WTC11 (cell line): Measurements from ENCODE around the gene KLHL29. TPM values are rescaled to one million over a fixed set of nuclear protein-coding genes. Genes with fewer than 3 reads are reported as not detected.
A peak's percentile ranks its signal among the peaks of the same experiment; 100 is the strongest.

Experiments
- ATAC-seq: fragments of 200-7000 bp; cut with Tn5 transposase; 2 replicates; pipeline ENCODE4 v1.10.0; 2021; ENCODE audit warnings: mild to moderate bottlenecking, moderate library complexity
- CTCF ChIA-PET: fragments of 300-600 bp; sonication (Branson Sonifier 250); formaldehyde crosslinking; loops from one replicate; lab custom pipeline; 2021; ENCODE audit warnings: antibody characterized with exemption; lab: Charles Lee
- POLR2A ChIA-PET: fragments of 350-600 bp; sonication (Branson Sonifier 250); formaldehyde crosslinking; loops from one replicate; lab custom pipeline; 2021; ENCODE audit warnings: antibody characterized with exemption; lab: Charles Lee
- DNase-seq: peaks from one replicate; pipeline ENCODE4 v3.0.0; 2021; ENCODE audit warnings: low spot score
- H3K27ac Mint-ChIP-seq: 2 replicates; pipeline ENCODE4 v1.8.0; 2021; ENCODE audit warnings: mixed read lengths
- H3K27me3 Mint-ChIP-seq: 2 replicates; pipeline ENCODE4 v1.8.0; 2021; ENCODE audit warnings: low read depth, mild to moderate bottlenecking, moderate library complexity, mixed read lengths
- H3K36me3 Mint-ChIP-seq: 2 replicates; pipeline ENCODE4 v1.8.0; 2021; ENCODE audit warnings: mixed read lengths
- H3K4me1 Mint-ChIP-seq: 2 replicates; pipeline ENCODE4 v1.8.0; 2022; ENCODE audit warnings: mixed read lengths
- H3K4me3 Mint-ChIP-seq: 2 replicates; pipeline ENCODE4 v1.8.0; 2021; ENCODE audit warnings: mild to moderate bottlenecking, moderate library complexity, mixed read lengths
- H3K9me3 Mint-ChIP-seq: 2 replicates; pipeline ENCODE4 v1.8.0; 2021; ENCODE audit warnings: mixed read lengths
- ATF2 ChIP-seq: sonication (generic); formaldehyde crosslinking; IDR thresholded peaks from 2 replicates; pipeline ENCODE4 v1.8.1; 2022; ENCODE audit warnings: low read depth, missing genetic modification reagents, borderline replicate concordance
- E2F1 ChIP-seq: sonication (generic); formaldehyde crosslinking; IDR thresholded peaks from 2 replicates; pipeline ENCODE4 v1.8.0; 2022; ENCODE audit warnings: mild to moderate bottlenecking, missing genetic modification reagents
- ETV6 ChIP-seq: sonication (generic); formaldehyde crosslinking; IDR thresholded peaks from 2 replicates; pipeline ENCODE4 v1.8.1; 2022; ENCODE audit warnings: mild to moderate bottlenecking, missing genetic modification reagents
- GRHL2 ChIP-seq: fragments of 250-450 bp; sonication (Bioruptor Pico); IDR thresholded peaks from 2 replicates; pipeline ENCODE4 v1.8.0; 2022; ENCODE audit warnings: mild to moderate bottlenecking, moderate library complexity; ENCODE audit not compliant: insufficient replicate concordance, severe bottlenecking
- IRF2 ChIP-seq: sonication (generic); formaldehyde crosslinking; IDR thresholded peaks from 2 replicates; pipeline ENCODE4 v1.8.0; 2022; ENCODE audit warnings: low read depth, missing genetic modification reagents, borderline replicate concordance
- JAZF1 ChIP-seq: fragments of 250-450 bp; sonication (Bioruptor Pico); IDR thresholded peaks from 2 replicates; pipeline ENCODE4 v1.9.0; 2021; ENCODE audit warnings: moderate library complexity, mild to moderate bottlenecking, inconsistent platforms
- MXD4 ChIP-seq: fragments of 250-450 bp; sonication (Bioruptor Pico); IDR thresholded peaks from 2 replicates; pipeline ENCODE4 v1.8.0; 2021; ENCODE audit warnings: mild to moderate bottlenecking, moderate library complexity, borderline replicate concordance
- NFATC4 ChIP-seq: fragments of 250-450 bp; sonication (Bioruptor Pico); IDR thresholded peaks from 2 replicates; pipeline ENCODE4 v1.9.0; 2021; ENCODE audit warnings: mild to moderate bottlenecking
- OVOL2 ChIP-seq: fragments of 250-450 bp; sonication (Bioruptor Pico); IDR thresholded peaks from 2 replicates; pipeline ENCODE4 v1.9.0; 2021; ENCODE audit warnings: mild to moderate bottlenecking, borderline replicate concordance
- RORB ChIP-seq: fragments of 250-450 bp; sonication (Bioruptor Pico); IDR thresholded peaks from 2 replicates; pipeline ENCODE4 v1.9.0; 2021; ENCODE audit warnings: mild to moderate bottlenecking
- SMAD3 ChIP-seq: sonication (generic); formaldehyde crosslinking; IDR thresholded peaks from 2 replicates; pipeline ENCODE4 v1.8.0; 2022; ENCODE audit warnings: missing genetic modification reagents, mild to moderate bottlenecking, borderline replicate concordance
- ZNF138 ChIP-seq: sonication (generic); formaldehyde crosslinking; conservative IDR thresholded peaks from 2 replicates; pipeline ENCODE4 v1.8.1; 2022; ENCODE audit warnings: mild to moderate bottlenecking, moderate library complexity, missing genetic modification reagents
- ZNF425 ChIP-seq: fragments of 250-450 bp; sonication (Bioruptor Pico); conservative IDR thresholded peaks from 2 replicates; pipeline ENCODE4 v1.9.0; 2021; ENCODE audit warnings: mild to moderate bottlenecking
- ZNF671 ChIP-seq: fragments of 250-450 bp; sonication (Bioruptor Pico); IDR thresholded peaks from 2 replicates; pipeline ENCODE4 v1.8.0; 2021; ENCODE audit warnings: mild to moderate bottlenecking
- total RNA-seq: library from RNA; stranded (reverse); gene quantifications from 3 replicates; pipeline ENCODE4 v1.2.3, GENCODE V29; 2021
- TF ChIP-seq, protein P1 (sequence below): fragments of 250-450 bp; sonication (Bioruptor Pico); IDR thresholded peaks from 2 replicates; pipeline ENCODE4 v1.9.0; 2021; ENCODE audit warnings: mild to moderate bottlenecking
- TF ChIP-seq, protein P2 (sequence below): sonication (generic); formaldehyde crosslinking; IDR thresholded peaks from 2 replicates; pipeline ENCODE4 v1.8.1; 2023; ENCODE audit warnings: mild to moderate bottlenecking, missing genetic modification reagents
- TF ChIP-seq, protein P3 (sequence below): sonication (generic); formaldehyde crosslinking; IDR thresholded peaks from 2 replicates; pipeline ENCODE4 v1.8.0; 2022; ENCODE audit warnings: missing genetic modification reagents

KLHL29 gene
- total RNA-seq, 1 experiment from 2014 or later, result 7.1 TPM

DNA sequence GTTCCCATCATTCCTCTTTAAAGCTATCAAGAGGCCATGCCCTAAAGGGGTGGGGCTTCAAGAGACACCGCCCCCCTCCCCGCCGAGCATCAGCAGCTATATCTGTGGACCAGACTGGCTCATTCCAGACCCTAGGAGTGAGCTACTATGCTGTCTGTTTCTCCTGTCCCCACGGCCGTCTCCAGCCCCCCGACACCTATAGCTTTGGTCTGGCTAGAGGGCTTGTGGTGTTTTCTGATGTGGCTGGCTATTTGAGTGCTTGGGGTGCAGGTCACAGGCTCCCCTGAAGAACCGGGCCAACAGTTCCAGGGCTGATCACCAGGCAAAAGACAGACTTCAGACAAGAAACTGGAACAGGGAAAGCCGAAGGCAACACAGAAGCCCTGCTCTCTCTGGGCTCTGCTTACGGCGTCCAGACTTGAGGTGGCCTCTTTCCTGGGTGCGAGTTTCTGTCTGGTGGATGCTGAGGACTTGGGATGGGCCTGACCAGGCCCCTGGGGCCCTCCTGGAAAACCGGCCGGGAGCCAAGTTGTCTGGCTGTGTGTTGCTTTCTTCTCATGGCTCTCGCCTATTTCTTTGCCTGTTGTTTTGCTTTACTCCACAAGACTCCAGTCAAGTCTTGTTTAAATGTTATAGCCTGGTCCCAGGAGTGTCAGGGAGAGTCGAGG, 83.6 kb downstream of the KLHL29 start:
- DNase-seq, result no peak
- H3K27ac Mint-ChIP-seq, result no peak overlapping the region
- H3K27me3 Mint-ChIP-seq, result peaks cover 10% of the 10 kb centered on the region
- no peaks in the 10 kb centered on the region for H3K4me1 Mint-ChIP-seq
- ATAC-seq, result peak; percentile 57
- ChIA-PET CTCF (no interaction called here), POLR2A (no interaction called here)
- H3K9me3 Mint-ChIP-seq, result peaks cover 5% of the 10 kb centered on the region
- H3K4me3 Mint-ChIP-seq, result no peak overlapping the region
- TF ChIP-seq E2F1 (CRISPR knock-in tag) (no peak), NFATC4 (CRISPR knock-in tag) (no peak), ATF2 (no peak), OVOL2 (CRISPR knock-in tag) (no peak), MXD4 (CRISPR knock-in tag) (no peak), ETV6 (CRISPR knock-in tag) (no peak), JAZF1 (CRISPR knock-in tag) (no peak), ZNF138 (CRISPR knock-in tag) (no peak), RORB (CRISPR knock-in tag) (no peak), SMAD3 (CRISPR knock-in tag) (no peak), IRF2 (CRISPR knock-in tag) (no peak), ZNF425 (no peak), GRHL2 (CRISPR knock-in tag) (no peak), ZNF671 (no peak)
- TF ChIP-seq, protein P1, sequence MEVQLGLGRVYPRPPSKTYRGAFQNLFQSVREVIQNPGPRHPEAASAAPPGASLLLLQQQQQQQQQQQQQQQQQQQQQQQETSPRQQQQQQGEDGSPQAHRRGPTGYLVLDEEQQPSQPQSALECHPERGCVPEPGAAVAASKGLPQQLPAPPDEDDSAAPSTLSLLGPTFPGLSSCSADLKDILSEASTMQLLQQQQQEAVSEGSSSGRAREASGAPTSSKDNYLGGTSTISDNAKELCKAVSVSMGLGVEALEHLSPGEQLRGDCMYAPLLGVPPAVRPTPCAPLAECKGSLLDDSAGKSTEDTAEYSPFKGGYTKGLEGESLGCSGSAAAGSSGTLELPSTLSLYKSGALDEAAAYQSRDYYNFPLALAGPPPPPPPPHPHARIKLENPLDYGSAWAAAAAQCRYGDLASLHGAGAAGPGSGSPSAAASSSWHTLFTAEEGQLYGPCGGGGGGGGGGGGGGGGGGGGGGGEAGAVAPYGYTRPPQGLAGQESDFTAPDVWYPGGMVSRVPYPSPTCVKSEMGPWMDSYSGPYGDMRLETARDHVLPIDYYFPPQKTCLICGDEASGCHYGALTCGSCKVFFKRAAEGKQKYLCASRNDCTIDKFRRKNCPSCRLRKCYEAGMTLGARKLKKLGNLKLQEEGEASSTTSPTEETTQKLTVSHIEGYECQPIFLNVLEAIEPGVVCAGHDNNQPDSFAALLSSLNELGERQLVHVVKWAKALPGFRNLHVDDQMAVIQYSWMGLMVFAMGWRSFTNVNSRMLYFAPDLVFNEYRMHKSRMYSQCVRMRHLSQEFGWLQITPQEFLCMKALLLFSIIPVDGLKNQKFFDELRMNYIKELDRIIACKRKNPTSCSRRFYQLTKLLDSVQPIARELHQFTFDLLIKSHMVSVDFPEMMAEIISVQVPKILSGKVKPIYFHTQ, result no peak
- TF ChIP-seq, protein P2, sequence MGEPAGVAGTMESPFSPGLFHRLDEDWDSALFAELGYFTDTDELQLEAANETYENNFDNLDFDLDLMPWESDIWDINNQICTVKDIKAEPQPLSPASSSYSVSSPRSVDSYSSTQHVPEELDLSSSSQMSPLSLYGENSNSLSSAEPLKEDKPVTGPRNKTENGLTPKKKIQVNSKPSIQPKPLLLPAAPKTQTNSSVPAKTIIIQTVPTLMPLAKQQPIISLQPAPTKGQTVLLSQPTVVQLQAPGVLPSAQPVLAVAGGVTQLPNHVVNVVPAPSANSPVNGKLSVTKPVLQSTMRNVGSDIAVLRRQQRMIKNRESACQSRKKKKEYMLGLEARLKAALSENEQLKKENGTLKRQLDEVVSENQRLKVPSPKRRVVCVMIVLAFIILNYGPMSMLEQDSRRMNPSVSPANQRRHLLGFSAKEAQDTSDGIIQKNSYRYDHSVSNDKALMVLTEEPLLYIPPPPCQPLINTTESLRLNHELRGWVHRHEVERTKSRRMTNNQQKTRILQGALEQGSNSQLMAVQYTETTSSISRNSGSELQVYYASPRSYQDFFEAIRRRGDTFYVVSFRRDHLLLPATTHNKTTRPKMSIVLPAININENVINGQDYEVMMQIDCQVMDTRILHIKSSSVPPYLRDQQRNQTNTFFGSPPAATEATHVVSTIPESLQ, result no peak
- TF ChIP-seq, protein P3, sequence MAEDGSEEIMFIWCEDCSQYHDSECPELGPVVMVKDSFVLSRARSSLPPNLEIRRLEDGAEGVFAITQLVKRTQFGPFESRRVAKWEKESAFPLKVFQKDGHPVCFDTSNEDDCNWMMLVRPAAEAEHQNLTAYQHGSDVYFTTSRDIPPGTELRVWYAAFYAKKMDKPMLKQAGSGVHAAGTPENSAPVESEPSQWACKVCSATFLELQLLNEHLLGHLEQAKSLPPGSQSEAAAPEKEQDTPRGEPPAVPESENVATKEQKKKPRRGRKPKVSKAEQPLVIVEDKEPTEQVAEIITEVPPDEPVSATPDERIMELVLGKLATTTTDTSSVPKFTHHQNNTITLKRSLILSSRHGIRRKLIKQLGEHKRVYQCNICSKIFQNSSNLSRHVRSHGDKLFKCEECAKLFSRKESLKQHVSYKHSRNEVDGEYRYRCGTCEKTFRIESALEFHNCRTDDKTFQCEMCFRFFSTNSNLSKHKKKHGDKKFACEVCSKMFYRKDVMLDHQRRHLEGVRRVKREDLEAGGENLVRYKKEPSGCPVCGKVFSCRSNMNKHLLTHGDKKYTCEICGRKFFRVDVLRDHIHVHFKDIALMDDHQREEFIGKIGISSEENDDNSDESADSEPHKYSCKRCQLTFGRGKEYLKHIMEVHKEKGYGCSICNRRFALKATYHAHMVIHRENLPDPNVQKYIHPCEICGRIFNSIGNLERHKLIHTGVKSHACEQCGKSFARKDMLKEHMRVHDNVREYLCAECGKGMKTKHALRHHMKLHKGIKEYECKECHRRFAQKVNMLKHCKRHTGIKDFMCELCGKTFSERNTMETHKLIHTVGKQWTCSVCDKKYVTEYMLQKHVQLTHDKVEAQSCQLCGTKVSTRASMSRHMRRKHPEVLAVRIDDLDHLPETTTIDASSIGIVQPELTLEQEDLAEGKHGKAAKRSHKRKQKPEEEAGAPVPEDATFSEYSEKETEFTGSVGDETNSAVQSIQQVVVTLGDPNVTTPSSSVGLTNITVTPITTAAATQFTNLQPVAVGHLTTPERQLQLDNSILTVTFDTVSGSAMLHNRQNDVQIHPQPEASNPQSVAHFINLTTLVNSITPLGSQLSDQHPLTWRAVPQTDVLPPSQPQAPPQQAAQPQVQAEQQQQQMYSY (CRISPR knock-in tag), result no peak
- H3K36me3 Mint-ChIP-seq, result no peaks in the 10 kb centered on the region; the same call in 1 of the 2 replicates
